RWPE1 (cell line): ENCODE measurements around the gene IL17RA.

Source experiments
- CTCF ChIA-PET: fragments of 350-600 bp; sonication (Branson Sonifier 250); formaldehyde crosslinking; extraction: SDS; loops from one replicate; lab custom pipeline; 2021; lab: Yijun Ruan, JAX
- POLR2A ChIA-PET: fragments of 400-600 bp; formaldehyde crosslinking; extraction: SDS; loops from one replicate; lab custom pipeline; 2020; ENCODE audit warnings: antibody characterized with exemption; ENCODE audit not compliant: low non-redundant PET; lab: Yijun Ruan, JAX
- DNase-seq: peaks from one replicate; pipeline ENCODE4 v3.0.0; 2012; ENCODE audit warnings: low spot score
- H3K27ac ChIP-seq: fragments of 450-650 bp; 2 replicates; pipeline ENCODE4 v1.5.1; 2017
- TF ChIP-seq, protein P1 (sequence below): fragments of 450-650 bp; conservative IDR thresholded peaks from 2 replicates; pipeline ENCODE4 v1.5.1; 2017; ENCODE audit warnings: low read depth, mild to moderate bottlenecking

Gene IL17RA

DNA sequence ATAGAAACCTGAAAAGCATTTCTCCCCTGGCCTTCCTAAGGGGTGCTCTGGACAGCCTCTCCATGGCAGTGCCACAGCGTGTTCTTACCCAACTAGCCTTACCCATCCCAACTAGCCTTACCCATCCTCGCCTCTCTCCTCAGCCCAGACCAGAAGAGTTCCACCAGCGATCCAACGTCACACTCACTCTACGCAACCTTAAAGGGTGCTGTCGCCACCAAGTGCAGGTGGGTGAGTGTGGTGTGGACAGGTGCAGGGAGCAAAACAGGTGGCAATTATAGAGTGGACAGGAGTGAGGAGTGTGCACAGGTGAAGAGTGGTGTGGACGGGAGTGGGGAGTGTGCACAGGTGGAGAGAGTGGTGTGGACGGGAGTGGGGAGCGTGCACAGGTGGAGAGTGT lies 18.6 kb downstream of the IL17RA start:
- TF ChIP-seq, protein P1, sequence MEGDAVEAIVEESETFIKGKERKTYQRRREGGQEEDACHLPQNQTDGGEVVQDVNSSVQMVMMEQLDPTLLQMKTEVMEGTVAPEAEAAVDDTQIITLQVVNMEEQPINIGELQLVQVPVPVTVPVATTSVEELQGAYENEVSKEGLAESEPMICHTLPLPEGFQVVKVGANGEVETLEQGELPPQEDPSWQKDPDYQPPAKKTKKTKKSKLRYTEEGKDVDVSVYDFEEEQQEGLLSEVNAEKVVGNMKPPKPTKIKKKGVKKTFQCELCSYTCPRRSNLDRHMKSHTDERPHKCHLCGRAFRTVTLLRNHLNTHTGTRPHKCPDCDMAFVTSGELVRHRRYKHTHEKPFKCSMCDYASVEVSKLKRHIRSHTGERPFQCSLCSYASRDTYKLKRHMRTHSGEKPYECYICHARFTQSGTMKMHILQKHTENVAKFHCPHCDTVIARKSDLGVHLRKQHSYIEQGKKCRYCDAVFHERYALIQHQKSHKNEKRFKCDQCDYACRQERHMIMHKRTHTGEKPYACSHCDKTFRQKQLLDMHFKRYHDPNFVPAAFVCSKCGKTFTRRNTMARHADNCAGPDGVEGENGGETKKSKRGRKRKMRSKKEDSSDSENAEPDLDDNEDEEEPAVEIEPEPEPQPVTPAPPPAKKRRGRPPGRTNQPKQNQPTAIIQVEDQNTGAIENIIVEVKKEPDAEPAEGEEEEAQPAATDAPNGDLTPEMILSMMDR: no peak
- CTCF ChIA-PET: no interaction called here
- POLR2A ChIA-PET: no interaction called here
- no peak overlapping the region for H3K27ac ChIP-seq
- no peak for DNase-seq

DNA sequence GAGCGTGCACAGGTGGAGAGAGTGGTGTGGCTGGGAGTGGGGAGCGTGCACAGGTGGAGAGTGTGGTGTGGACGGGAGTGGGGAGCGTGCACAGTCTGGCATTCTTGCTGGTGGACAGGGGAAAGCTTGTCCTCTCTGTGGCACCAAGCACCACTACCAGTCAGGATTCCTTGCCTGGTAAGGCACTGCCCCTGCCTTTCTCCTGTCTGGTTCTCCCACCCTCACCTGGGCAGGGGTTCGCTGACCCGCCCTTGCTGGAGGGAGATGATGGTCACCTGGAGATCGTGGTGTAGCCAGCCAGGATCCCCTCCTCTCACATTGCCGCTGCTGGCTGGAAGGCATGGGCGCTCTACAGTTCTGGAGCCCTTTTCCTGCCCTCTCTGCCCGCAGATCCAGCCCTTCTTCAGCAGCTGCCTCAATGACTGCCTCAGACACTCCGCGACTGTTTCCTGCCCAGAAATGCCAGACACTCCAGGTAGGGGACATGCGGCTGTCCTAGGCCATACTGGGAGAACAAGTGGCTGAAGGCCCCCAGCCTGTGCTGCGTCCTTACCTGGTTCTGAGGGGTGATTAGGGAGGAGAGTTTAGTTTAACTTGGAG lies 19.6 kb downstream of the IL17RA start:
- ChIA-PET POLR2A (no interaction called here), CTCF (no interaction called here)
- no peak overlapping the region for H3K27ac ChIP-seq
- no peak for DNase-seq
- TF ChIP-seq, protein P1: no peak

DNA sequence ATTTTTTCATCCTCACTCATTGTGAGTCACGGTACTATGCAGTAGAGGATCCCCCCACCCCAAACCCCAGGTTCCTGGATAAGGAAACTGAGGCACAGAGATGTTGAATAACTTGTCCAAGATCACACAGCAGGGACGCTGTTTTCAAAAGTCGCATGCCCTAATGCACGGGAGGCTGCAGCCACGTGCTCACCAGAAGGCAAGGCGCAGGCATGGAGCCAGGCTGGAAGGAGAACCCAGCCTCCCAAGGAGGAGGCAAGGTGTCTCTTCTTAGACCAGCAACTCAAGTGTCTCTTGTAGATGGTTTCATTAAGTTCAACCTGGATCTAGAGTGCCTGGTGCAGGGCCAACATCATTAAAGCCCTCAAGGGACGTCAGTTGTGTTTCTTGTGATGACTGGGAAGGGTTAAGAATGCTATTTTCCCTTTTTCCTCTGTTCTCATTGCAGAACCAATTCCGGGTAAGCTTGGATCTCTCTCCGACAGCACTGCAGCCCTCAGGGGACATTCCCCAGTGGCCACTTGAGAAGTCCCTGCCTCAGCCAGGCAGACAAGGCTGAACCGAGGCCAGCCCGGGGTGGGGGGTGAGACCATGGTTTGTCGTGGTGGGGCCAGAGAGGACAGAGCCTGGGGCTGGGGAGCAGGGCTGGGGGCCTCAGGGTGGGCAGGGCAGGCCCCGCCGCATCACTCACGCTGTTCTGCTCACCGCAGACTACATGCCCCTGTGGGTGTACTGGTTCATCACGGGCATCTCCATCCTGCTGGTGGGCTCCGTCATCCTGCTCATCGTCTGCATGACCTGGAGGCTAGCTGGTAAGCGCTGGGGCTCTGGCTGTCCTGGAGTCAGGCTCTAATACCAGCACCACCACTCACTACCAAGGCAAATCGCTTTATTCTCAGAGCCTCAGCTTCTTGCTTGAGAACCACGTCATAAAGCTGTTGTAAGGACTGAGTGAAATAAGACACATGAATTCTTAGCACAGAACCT lies 20.6 kb downstream of the IL17RA start:
- TF ChIP-seq, protein P1: no peak
- H3K27ac ChIP-seq: no peak overlapping the region
- ChIA-PET POLR2A (no interaction called here), CTCF (no interaction called here)
- no peak for DNase-seq

DNA sequence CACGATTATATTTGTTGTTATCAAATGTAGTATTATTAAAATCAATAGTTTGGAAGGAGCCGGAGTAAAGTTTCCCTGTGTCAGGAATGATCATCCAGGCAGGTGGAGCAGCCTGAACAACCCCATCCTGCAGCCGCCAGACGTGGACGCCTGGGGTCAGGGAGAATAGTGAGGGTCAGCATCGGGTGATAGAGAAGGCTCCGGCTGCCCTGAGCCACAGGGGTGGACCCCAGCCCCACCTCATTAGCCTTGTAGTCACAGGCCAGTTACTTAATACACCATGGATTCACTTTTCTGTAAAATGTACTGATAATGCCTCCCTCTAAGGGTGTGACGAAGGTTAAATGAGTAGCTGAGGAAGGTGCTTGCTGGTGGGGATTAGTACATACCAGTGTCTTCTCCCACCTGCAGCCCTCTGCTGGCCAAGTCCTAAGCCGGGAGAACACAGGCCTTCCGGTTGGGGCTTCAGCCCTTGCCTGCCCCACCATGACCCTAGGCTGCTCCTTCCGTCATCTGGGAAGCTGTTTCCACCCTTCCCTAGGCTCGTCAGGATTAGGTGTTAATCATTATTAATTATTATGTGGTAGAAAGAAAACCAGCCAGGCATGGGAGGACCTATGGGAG lies 21.5 kb downstream of the IL17RA start:
- ChIA-PET POLR2A (no interaction called here), CTCF (interaction anchor here (0.9 kb wide), 1 partner anchor 66 kb away, joined by 3 read pairs; no protein-coding TSS in a partner anchor)
- H3K27ac ChIP-seq: no peak overlapping the region
- TF ChIP-seq, protein P1: no peak
- no peak for DNase-seq

DNA sequence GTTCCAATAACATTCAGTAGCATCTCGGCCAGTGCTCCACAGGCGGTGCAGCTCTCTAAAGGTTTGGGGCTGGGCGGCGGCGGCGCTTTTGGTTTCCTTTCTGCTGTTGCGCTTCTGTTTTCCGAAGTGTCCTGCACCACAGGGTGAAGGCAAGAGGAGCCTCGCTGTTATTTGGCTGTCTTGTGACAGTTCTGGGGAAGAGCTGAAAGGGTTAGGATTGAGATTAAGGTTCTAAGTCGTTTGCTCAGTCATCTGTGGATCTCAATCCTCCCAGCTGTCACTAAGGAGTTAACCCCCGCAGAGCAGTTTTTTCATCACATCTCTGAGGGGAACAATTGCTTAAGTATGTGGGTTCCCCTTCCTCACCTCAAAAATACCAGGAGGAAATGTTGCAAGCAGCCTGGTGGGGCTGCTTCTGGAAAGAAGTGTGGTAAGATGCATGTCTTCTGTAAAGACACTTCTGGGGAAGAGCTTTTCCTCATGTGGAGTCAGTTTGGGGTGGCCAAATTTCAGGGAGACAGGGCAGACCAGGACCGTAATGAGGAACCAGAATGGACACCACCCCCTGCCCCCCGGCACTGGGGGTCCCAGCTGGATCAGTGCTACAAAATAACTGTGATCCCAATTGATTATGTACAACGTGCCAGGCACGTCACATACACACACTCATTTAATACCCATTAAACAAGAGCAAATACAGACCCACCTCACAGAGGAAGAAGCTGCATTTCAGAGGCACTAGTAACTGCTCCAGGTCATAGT lies 22.2 kb downstream of the IL17RA start:
- H3K27ac ChIP-seq: no peak overlapping the region
- no peak for DNase-seq
- CTCF ChIA-PET: interaction anchor here (0.9 kb wide), 1 partner anchor 65 kb away, joined by 3 read pairs; no protein-coding TSS in a partner anchor
- TF ChIP-seq, protein P1: no peak
- POLR2A ChIA-PET: no interaction called here

DNA sequence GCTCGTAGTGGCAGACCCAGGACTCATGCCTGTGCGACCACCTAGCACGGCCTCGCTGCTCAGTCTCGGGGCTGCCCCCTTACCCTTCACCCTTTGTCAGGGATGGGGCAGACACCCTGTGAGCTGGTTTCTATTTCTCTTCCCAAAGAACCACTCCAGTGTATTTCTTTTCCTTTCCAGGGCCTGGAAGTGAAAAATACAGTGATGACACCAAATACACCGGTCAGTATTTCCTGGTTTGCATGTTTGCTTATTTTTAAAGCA lies 22.7 kb downstream of the IL17RA start:
- no peak for DNase-seq
- no peak overlapping the region for H3K27ac ChIP-seq
- POLR2A ChIA-PET: no interaction called here
- TF ChIP-seq, protein P1: no peak
- CTCF ChIA-PET: no interaction called here
